Hematopoietic multipotent progenitor cell treated with erythropoietin and hydrocortisone succinate and interleukin-3 and kit ligand, for 4 days (in vitro differentiated cells): Measurements from ENCODE around the gene FAM234A.
A peak's percentile ranks its signal among the peaks of the same experiment; 100 is the strongest.
"Not testable (repeated sequence)": the region's sequence is repeated elsewhere in the genome, so short reads cannot be mapped to it uniquely, and the experiment has no call there.

Experiments
- DNase-seq: peaks from one replicate; pipeline ENCODE4 v3.0.0-alpha.2; 2015

The FAM234A gene

DNA sequence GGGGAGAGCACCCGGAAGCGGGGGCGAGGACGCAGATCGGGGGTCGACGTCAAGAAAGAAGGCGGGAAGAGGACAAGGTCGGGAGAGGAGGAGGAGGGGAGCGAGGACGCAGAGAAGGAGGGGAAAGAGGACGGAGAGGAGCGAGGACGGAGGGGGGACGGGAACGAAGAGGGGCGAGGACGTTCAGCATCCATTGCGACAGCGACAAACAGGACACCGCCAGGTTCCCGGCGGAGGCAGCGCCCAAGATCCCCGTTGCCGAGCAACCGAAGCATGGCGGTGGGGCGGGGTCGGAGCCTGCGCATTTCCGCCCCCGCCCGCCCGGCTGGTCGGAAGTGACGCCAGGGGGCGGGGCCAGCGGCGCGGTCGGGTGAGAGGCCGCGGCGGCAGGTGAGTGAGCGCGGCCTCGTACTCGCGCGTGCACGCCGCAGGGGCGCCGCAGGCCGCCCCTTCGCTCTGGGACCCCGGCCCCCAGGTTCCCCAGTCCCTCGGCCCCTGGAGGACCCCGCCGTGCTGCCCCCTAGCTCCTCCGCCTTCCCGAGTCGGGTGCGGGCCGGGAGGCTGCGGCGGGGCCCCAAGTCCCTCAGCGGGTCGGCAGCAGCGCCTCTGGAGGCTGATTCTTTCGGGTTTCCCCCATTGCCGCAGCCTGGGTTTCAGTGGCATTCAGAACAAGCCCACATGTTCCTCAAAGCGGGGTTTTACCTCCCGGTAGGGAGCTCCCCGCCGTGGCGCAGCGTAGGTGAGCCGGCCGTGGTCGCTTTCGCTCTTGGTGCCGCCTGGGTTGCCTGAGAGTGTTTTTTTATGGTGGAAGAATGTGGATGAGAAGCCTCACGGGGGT is at the start of gene FAM234A:
Gene FAM234A, plus strand, starts transcription at position 354 of the 838 bp plus-strand sequence. CDS start 19,593 bp downstream, outside the sequence.
- DNase-seq: peak; percentile 98

DNA sequence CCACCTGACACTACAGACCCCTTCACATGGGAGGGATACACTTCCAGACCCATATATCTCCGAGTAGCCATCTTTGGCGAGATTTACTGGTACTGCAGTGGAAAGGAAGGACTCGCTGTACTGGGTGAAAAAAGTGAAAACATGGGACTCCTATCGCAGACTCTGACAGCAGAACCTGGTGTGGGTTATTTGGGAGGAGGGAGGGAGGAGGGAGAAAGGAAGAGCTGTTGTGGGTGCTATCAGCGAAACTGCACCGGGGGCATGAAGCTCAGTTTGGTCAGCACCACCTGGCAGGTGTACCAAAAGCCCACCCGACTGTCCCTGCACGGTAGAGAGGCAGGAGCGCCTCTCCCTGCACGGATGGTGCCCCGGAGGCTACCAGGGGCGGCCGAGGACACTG is 49.4 kb upstream of the FAM234A start:
- no peak for DNase-seq

- DNase-seq: no peak
Observed at GRCh38 chr16:185691-186090, 48.9 kb upstream of the FAM234A start.

DNA sequence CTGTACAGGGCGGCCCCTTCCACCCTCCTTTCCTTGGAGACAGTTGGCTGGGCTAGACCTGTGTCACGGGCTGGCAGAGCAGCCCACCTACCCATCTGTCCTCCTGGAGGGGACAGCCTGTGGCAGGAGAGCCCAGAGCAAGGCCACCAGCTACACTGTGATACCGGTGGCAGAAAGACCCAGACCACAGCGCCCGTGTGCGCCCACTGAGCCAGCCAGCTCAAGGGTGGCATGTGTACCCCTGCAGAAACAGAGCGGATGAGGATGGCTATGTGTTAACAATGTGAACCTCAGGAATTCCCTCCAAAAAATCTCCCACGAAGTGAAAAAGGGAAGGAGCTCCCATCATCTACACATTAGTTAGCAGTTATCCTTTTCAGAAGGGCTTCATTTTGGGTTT is 47.3 kb upstream of the FAM234A start:
- no peak for DNase-seq

DNA sequence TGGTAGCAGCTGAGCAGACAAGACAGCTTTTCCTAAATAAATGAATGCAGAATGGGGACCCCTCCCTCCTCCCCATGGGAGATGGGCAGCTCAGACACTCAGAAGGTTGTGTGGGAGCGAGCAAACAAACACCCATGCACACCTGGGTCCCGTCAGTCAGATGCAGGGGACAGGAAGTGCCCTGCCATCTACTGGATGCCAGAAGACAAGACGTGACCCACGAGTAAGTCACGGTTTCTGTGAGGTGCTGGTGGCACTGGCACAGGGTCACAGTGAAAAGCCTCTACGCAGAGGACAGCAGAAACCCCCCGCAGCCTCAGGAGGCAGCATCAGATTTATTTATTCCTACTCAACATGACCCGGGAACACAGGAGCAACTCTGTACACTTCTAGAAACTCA is 45.9 kb upstream of the FAM234A start:
- DNase-seq: peak; percentile 52

GRCh38 chr16:189604-190186 is 44.9 kb upstream of the FAM234A start:
- DNase-seq: no peak

DNA sequence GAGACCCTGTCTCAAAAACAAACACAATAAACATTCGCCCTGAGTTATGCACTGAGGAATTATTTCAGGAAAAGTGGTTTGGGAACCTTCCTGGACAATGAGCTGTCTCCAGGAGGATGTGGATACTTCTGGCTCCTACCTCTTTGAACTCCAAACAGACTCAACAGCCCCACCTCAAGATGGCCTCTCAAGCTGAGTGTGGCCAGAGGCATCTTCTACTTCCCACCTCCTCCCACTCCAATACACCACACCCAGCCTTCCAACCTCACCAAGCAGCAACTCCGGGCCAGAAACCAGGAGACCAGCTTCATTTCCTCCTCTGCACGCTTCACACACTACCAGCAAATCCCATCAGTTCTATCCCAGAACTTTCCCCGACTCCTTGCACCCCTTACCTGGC is 42.8 kb upstream of the FAM234A start:
- no peak for DNase-seq

DNA sequence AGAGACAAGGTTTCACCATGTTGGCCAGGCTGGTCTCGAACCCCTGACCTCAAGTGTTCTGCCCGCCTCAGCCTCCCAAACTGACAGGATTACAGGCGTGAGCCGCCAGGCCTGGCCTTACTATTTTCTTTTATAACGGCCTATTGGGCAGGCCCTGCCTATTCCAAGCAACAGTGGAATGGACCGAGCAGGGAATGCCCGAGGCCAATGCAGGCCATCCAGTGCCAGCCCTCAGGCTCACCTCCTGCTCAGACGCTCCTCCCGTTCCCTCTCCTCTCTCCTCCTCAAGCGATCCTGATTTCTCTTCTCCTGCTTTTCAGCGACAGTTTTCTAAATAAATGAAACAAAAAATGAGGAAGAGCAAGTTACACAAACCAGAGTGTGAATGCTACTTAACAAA is 41.9 kb upstream of the FAM234A start:
- DNase-seq: no peak

GRCh38 chr16:193441-193840 is 41.2 kb upstream of the FAM234A start:
- no peak for DNase-seq

DNA sequence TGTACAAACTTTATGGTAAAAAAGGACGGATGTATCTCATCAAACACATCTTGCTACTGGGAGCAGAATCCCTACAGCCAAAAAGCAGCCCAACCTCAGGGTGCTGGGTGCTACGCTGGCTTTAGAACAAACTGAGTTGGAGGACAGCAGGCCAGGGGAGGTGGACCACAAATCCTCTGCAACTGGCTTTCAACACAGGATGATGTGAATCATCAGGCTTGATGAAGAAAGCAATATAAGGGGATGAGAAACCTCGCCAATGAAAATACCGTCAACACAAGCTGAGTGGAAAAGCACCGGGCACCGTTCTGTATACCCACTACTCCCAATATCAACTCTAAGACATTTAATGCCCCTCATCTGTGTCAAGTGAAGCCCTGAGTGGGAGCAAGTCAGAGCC is 40.1 kb upstream of the FAM234A start:
- DNase-seq: no peak

DNA sequence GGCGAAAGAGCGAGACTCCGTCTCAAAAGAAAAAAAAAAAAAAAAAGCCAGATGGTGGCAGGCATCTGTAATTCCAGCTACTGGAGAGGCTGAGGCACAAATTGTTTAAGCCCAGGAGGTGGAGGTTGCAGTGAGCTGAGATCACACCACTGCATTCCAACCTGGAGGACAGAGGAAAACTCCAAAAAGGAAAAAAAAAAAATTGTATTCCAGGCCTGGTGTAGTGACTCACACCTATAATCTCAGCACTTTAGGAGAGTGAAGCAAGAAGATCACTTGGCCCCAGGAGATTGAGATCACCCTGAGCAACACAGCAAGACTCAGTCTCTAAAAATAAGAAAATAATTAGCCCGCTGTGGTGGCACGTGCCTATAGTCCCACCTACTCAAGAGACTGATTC is 34.2 kb upstream of the FAM234A start:
- no peak for DNase-seq

DNA sequence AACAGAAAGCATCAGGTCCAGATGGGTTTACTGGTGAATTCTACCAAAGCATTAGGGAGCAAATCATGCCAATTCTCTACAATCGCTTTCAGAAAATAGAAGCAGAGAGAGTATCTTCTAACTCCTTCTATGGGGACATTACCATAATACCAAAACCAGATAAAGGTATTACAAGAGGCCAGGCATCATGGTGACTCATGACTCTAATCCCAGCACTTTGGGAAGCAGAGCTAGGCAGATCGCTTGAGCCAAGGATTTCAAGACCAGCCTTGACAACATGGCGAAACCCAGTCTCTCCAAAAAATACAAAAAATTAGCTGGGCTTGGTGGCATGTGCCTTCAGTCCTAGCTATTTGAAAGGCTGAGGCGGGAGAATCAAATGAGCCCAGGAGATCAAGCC is 31.4 kb upstream of the FAM234A start:
- no peak for DNase-seq

GRCh38 chr16:204046-204445 is 30.6 kb upstream of the FAM234A start:
- DNase-seq: not testable (repeated sequence)

DNA sequence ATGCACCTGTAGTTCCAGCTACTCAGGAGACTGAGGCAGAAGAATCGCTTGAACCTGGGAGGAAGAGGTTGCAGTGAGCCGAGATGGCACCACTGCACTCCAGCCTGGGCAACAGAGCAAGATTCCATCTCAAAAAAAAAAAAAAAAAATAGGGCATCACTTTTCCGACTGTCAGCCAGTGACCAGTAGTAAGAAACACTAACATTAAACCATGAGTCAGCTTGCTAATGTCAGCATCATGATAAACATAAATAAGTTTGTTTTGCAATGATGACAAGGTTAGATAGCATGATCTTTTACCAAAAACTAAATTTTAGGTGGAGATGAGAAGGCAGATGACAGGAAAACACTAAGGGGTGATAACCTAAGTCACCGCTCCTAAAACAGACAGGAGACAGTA is 25.3 kb upstream of the FAM234A start:
- not testable (repeated sequence) for DNase-seq

DNA sequence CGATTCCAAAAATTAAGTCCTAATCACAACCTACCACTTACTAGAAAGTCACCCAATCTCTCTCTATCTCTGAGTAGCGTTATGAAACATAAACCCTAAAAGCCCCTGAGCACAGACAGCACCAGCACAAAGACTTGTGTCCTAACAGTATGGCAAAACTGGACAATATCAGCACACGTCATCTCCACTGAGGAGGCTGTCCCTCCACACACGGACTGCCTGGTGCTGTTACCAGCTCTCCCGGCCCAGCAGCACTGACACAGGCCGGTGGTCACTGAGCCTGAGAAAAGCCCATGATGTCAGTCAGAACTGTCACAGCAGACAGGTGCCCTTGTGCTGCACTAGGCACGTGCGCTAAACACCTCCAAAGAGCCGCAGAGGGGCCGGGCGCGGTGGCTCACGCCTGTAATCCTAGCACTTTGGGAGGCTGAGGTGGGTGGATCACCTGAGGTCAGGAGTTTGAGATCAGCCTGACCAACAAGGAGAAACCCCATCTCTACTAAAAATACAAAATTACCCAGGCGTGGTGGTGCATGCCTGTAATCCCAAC is 22.9 kb upstream of the FAM234A start:
- not testable (repeated sequence) for DNase-seq

- no peak for DNase-seq
Observed at GRCh38 chr16:212999-213398, 21.6 kb upstream of the FAM234A start.

DNA sequence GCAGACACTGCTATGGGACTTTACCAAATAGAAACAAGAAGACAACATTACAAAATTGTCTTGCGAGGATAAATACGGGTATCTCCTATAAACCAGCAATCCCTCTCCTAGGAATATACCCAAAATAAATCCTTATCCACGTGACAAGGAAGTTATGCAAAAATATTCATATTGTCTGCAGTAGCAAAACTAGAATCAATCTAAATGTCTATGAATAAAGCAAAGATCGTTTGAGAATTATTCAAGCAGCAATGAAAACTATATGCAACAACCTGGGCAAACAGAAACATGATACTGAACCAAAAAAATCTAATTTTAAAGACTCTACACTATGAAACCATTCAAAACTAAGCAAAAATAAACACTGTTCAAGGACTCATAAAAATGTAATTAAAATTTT is 14.6 kb upstream of the FAM234A start:
- no peak for DNase-seq

- peak; percentile 45 for DNase-seq
Observed at GRCh38 chr16:228151-228851, 6.3 kb upstream of the FAM234A start.

- peak; percentile 95 for DNase-seq
Observed at GRCh38 chr16:228852-229730, 5.5 kb upstream of the FAM234A start, which contains the start of gene LUC7L. Gene LUC7L, minus strand, starts transcription at chr16:229449. Its CDS starts 110 bp downstream, at chr16:229339.

DNA sequence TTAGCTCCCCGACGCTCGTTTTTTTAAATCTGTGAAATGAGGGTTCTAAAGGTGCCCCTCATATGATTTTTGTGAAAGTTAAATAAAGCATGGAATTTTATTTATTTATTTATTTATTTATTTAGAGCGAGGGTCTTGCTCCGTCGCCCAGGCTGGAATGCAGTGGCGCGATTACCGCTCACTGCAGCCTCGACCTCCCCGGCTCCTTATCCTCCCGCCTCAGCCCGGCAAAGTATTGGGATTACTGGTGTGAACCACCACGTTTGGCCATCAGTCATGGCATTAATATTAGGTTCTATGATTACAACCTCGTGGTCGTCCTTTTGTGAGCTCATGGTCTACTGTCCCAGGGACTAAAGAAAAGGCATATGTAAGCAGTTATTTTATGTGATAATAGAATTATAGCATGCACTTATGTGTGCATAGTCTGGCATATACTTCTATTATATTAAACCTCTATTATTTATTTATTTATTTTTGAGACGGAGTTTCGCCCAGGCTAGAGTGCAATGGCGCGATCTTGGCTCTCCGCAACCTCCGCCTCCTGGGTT is 4.8 kb upstream of the FAM234A start:
- DNase-seq: peak; percentile 10

GRCh38 chr16:230351-230750 is 4.3 kb upstream of the FAM234A start:
- DNase-seq: not testable (repeated sequence)

- no peak for DNase-seq
Observed at GRCh38 chr16:230949-231348, 3.7 kb upstream of the FAM234A start.
